ENCODE data around the gene CLDN9.
"Not testable (repeated sequence)": the region's sequence is repeated elsewhere in the genome, so short reads cannot be mapped to it uniquely, and the experiment has no call there.

CLDN9 gene

DNA sequence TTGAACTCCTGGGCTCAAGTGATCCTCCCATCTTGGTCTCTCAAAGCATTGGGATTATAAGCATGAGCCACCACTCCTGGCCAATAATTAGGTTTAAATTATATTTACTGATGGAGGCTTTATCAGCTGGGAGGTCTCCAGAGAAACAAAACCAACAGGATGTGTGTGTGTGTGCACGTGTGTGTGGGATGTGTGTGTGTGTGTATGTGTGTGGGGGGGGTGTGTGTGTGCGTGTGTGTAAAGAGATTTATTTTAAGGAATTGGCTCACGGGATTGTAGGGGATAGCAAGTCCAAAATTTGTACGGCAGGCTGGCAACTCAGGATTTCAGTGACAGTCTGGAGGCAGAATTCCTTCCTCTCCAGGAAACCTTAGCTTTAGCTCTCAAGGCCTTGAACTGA, 38.3 kb downstream of the CLDN9 start:
- no peak overlapping the region for H3K4me2 ChIP-seq (ENCODE audit: low read depth, low read length)
- H3K27ac ChIP-seq (ENCODE audit: low read length), result no peak overlapping the region
- 0 out of 2 replicates have a peak, but pooled peaks cover 1% of the 10 kb centered on the region for H3K4me1 ChIP-seq (ENCODE audit: low read length)

DNA sequence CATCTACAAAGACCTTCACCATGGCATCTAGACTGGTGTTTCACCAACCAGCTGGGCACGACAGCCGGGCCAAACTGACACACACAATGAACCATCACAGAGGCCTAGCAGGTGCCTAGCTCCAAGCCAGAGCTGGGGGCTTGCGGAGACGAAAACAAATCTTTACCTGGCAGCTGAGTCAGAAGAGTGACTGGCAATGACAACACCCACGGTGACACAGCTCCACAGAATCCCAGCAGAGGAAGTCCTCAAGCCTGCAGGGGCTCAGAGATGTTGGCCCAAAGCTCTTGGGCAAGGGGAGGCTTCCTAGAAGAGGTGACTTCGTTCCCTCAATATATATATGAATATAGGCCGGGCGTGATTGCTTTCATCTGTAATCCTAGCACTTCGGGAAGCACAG, 38.8 kb downstream of the CLDN9 start:
- Histone ChIP-seq H3K9me3 (replicated peaks; ENCODE audit: insufficient read depth, low read length) (no peaks in the 10 kb centered on the region), H3K4me3 (ENCODE audit: low read length) (no peak overlapping the region), H2AFZ (ENCODE audit: low read length) (no peak overlapping the region), H3K79me2 (ENCODE audit: low read length) (no peaks in the 10 kb centered on the region), H3K27ac (ENCODE audit: low read length) (no peak overlapping the region), H3F3A (ENCODE audit: insufficient read depth, low read length) (no peaks in the 10 kb centered on the region), H3K4me1 (ENCODE audit: low read length) (no peaks in the 10 kb centered on the region), H3K27me3 (replicated peaks; ENCODE audit: insufficient read depth, low read length) (peaks cover 69% of the 10 kb centered on the region), H3K9ac (ENCODE audit: low read length) (no peak overlapping the region), H3K36me3 (replicated peaks; ENCODE audit: insufficient read depth, low read length) (no peaks in the 10 kb centered on the region), H3K4me2 (ENCODE audit: low read depth, low read length) (no peak overlapping the region), H3K9me2 (replicated peaks; ENCODE audit: insufficient read depth, low read length) (no peaks in the 10 kb centered on the region), H4K20me1 (ENCODE audit: insufficient read depth, low read length) (no peaks in the 10 kb centered on the region)
- no peak for TF ChIP-seq EZH2 (optimal IDR thresholded peaks at IDR 0.05; ENCODE audit: low read depth, low read length)
- no peak for TF ChIP-seq EZH2phosphoT487 (IDR thresholded peaks at IDR 0.05; ENCODE audit: low read length)
- TF ChIP-seq, protein P1, sequence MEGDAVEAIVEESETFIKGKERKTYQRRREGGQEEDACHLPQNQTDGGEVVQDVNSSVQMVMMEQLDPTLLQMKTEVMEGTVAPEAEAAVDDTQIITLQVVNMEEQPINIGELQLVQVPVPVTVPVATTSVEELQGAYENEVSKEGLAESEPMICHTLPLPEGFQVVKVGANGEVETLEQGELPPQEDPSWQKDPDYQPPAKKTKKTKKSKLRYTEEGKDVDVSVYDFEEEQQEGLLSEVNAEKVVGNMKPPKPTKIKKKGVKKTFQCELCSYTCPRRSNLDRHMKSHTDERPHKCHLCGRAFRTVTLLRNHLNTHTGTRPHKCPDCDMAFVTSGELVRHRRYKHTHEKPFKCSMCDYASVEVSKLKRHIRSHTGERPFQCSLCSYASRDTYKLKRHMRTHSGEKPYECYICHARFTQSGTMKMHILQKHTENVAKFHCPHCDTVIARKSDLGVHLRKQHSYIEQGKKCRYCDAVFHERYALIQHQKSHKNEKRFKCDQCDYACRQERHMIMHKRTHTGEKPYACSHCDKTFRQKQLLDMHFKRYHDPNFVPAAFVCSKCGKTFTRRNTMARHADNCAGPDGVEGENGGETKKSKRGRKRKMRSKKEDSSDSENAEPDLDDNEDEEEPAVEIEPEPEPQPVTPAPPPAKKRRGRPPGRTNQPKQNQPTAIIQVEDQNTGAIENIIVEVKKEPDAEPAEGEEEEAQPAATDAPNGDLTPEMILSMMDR (IDR thresholded peaks at IDR 0.05; ENCODE audit: low read length), result no peak
- no peak for DNase-seq

More for the DNA sequence above, 38.3 kb downstream of the CLDN9 start:
- H3K9me2 ChIP-seq (replicated peaks; ENCODE audit: insufficient read depth, low read length), result no peaks in the 10 kb centered on the region
- H4K20me1 ChIP-seq (ENCODE audit: insufficient read depth, low read length), result no peaks in the 10 kb centered on the region
- no peaks in the 10 kb centered on the region for H3F3A ChIP-seq (ENCODE audit: insufficient read depth, low read length)
- TF ChIP-seq EZH2phosphoT487 (IDR thresholded peaks at IDR 0.05; ENCODE audit: low read length), result no peak
- TF ChIP-seq, protein P1 (IDR thresholded peaks at IDR 0.05; ENCODE audit: low read length), result no peak
- no peak for TF ChIP-seq EZH2 (optimal IDR thresholded peaks at IDR 0.05; ENCODE audit: low read depth, low read length)
- no peaks in the 10 kb centered on the region for H3K36me3 ChIP-seq (replicated peaks; ENCODE audit: insufficient read depth, low read length)
- peaks cover 69% of the 10 kb centered on the region for H3K27me3 ChIP-seq (replicated peaks; ENCODE audit: insufficient read depth, low read length)
- DNase-seq, result no peak
- no peak overlapping the region for H3K9ac ChIP-seq (ENCODE audit: low read length)
- H3K79me2 ChIP-seq (ENCODE audit: low read length), result no peaks in the 10 kb centered on the region
- H2AFZ ChIP-seq (ENCODE audit: low read length), result no peak overlapping the region
- no peaks in the 10 kb centered on the region for H3K9me3 ChIP-seq (replicated peaks; ENCODE audit: insufficient read depth, low read length)
- no peak overlapping the region for H3K4me3 ChIP-seq (ENCODE audit: low read length)

DNA sequence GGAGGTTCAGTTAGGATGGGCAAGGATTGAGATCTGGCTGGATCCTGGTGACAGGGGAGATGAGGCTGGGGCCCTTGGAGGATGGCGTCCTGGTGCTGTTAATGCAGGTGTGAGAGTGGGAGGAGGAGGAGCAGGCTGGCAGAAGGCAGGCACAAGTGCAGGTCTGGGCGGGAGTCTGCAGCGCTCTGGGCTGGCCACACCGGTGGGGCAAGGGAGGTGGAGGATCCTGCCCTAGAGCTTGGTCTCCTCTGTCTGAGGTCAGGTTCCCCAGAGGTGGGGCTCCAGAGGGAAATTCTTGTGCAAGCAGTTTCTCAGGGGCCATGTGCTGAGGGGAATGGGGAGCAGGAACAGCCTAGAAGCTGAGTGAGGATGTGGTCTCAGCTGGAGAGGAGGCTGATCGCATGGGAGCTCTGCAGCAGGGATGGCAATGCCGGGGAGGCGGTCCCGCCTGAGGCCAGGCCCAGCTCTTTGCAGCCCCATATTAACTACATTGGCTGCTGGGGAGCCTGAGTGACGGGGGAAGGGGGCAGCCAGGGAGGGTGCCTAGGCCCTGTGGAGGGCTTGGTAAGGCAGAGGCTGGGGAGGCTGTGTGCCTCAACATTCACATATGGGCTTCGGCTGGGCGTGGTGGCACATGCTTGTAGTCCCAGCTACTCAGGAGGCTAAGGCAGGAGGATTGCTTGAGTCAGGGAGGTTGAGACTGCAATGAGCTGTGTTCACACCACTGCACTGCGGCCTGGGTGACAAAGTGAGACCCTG, 40.0 kb downstream of the CLDN9 start:
- H3K36me3 ChIP-seq (replicated peaks; ENCODE audit: insufficient read depth, low read length); H4K20me1 ChIP-seq (ENCODE audit: insufficient read depth, low read length); H3K27ac ChIP-seq (ENCODE audit: low read length); H3K4me3 ChIP-seq (ENCODE audit: low read length); H2AFZ ChIP-seq (ENCODE audit: low read length); H3K4me2 ChIP-seq (ENCODE audit: low read depth, low read length); DNase-seq; H3K9ac ChIP-seq (ENCODE audit: low read length); H3K9me2 ChIP-seq (replicated peaks; ENCODE audit: insufficient read depth, low read length); H3K4me1 ChIP-seq (ENCODE audit: low read length); H3K79me2 ChIP-seq (ENCODE audit: low read length); H3F3A ChIP-seq (ENCODE audit: insufficient read depth, low read length); H3K9me3 ChIP-seq (replicated peaks; ENCODE audit: insufficient read depth, low read length): not testable (repeated sequence)
- H3K27me3 ChIP-seq (replicated peaks; ENCODE audit: insufficient read depth, low read length), result peaks cover 68% of the 10 kb centered on the region

DNA sequence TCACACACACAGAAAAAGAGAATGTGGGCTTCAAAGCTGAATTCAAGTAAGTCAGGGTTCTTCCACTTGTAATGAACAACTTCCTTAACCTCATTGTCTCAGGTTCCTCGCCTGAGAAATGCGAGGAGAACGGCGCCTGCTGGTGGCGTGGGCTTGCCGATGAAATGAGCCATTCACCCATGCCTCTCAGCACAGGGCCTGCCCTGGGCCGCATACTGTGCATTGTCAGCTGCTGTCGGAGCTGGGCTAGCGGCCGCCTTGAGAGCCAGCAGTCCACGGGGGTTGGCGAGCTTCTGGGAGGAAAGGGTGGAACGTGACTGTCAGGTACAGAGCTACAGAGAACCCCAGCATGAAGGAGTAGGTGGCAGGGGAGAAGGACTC, 40.6 kb downstream of the CLDN9 start:
- H3K9ac ChIP-seq (ENCODE audit: low read length); H2AFZ ChIP-seq (ENCODE audit: low read length); H3K4me2 ChIP-seq (ENCODE audit: low read depth, low read length); H3K9me2 ChIP-seq (replicated peaks; ENCODE audit: insufficient read depth, low read length); H3K9me3 ChIP-seq (replicated peaks; ENCODE audit: insufficient read depth, low read length); H3F3A ChIP-seq (ENCODE audit: insufficient read depth, low read length); H3K27ac ChIP-seq (ENCODE audit: low read length); H4K20me1 ChIP-seq (ENCODE audit: insufficient read depth, low read length); H3K36me3 ChIP-seq (replicated peaks; ENCODE audit: insufficient read depth, low read length); H3K4me3 ChIP-seq (ENCODE audit: low read length); H3K4me1 ChIP-seq (ENCODE audit: low read length); DNase-seq; H3K79me2 ChIP-seq (ENCODE audit: low read length): not testable (repeated sequence)
- H3K27me3 ChIP-seq (replicated peaks; ENCODE audit: insufficient read depth, low read length), result peaks cover 68% of the 10 kb centered on the region

Data from MM.1S (cell line).